GM23248 (cell line): ENCODE measurements around the gene PDLIM5.

Source experiments
- EZH2 ChIP-seq: fragments of 200-600 bp; sonication (generic); IDR thresholded peaks from 2 replicates; pipeline ENCODE4 v1.6.1; 2018; ENCODE audit warnings: antibody characterized with exemption, mild to moderate bottlenecking; ENCODE audit not compliant: insufficient read depth, poor library complexity, severe bottlenecking
- EZH2phosphoT487 ChIP-seq: fragments of 200-600 bp; sonication (generic); IDR thresholded peaks from 2 replicates; pipeline ENCODE4 v1.6.1; 2018; ENCODE audit warnings: antibody characterized with exemption, moderate library complexity, mild to moderate bottlenecking, low read depth; ENCODE audit not compliant: insufficient read depth

DNA sequence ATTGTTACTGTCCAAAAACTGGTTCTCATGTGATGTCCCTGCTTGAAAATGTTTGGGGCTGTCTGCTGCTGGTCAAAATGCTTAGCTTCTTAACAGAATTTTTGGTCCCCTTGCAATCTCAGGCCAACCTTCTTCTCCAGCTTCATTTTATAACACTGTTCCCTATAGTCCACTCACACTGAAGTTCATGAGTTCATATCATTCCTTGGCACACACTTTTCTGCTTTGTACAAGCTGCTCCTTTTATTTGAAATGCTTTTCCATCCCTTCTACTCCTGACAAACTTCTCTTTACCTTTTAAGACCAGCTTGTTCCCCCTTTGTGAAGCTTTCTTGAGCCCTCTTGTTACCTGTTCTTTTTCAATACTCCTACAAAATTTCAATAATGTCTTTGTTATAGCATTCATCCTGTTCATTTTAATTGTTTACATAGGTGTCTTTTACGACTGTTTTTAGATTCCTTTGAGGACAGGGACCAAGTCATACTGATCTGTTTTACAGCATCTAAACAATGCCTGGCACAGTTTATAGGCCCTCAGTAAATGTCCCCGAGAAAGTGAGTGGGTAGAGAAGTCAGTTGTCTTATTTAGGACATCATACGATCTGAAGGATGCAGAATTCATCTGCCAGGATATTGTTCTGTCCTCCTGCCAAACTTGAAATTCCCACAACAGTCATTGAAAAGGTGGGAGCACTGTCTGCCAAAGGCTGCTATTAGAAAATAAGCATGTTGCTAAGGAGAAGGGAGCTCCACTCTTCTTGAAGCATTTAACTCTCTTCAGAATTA, 171.6 kb downstream of the PDLIM5 start:
- no peak for TF ChIP-seq EZH2phosphoT487
- TF ChIP-seq EZH2: no peak
